ENCODE data around the gene HIPK2. TPM values are rescaled to one million over a fixed set of nuclear protein-coding genes. Genes with fewer than 3 reads are reported as not detected.

The HIPK2 gene
- polyA plus RNA-seq, 3 donors, result 1.6 to 12.1 (median 3.0) TPM

- Mint-ChIP-seq H3K27ac (peak overlapping the region in 1 of 7 donors; percentile 47), H3K9me3 (no peaks in the 10 kb centered on the region), H3K4me1 (peaks cover 35% of the 10 kb centered on the region), H3K4me3 (no peak overlapping the region), H3K36me3 (peaks cover 39 to 47% of the 10 kb centered on the region in 2 donors), H3K27me3 (ENCODE audit: low read depth in 3 of 3) (peaks cover 0 to 5% (median 0%) of the 10 kb centered on the region in 3 donors)
- Histone ChIP-seq H3K79me2 (ENCODE audit: insufficient read depth, low read length) (peaks cover 100% of the 10 kb centered on the region), H3K9ac (ENCODE audit: insufficient read depth, low read length, poor library complexity, severe bottlenecking) (no peak overlapping the region), H2AFZ (ENCODE audit: insufficient read depth, low read depth, low read length, poor library complexity, severe bottlenecking) (no peak overlapping the region), H3K9me3 (replicated peaks in 1 of 2; ENCODE audit: control insufficient read depth in 1 of 2, insufficient read depth in 1 of 2, low read length in 2 of 2) (no peaks in the 10 kb centered on the region), H4K20me1 (ENCODE audit: insufficient read depth, low read length) (peaks cover 86% of the 10 kb centered on the region), H3K4me1 (ENCODE audit: control insufficient read depth in 1 of 2, insufficient read depth in 2 of 2, low read length in 2 of 2) (peaks cover 3 to 8% of the 10 kb centered on the region in 2 donors), H3K27me3 (ENCODE audit: control insufficient read depth in 2 of 2, insufficient read depth in 2 of 2, low read length in 2 of 2) (no peaks in the 10 kb centered on the region), H3K4me2 (replicated peaks; ENCODE audit: extremely low read depth, low read length, poor library complexity, severe bottlenecking) (no peak overlapping the region), H3K27ac (ENCODE audit: low read depth in 1 of 2, low read length in 2 of 2) (no peak overlapping the region), H3K36me3 (replicated peaks in 1 of 2; ENCODE audit: control insufficient read depth in 1 of 2, insufficient read depth in 2 of 2, low read length in 2 of 2) (peaks cover 0 to 29% of the 10 kb centered on the region in 2 donors), H3K4me3 (replicated peaks in 1 of 3; ENCODE audit: low read depth in 2 of 3, low read length in 3 of 3) (no peak overlapping the region)
- TF ChIP-seq CTCF (IDR thresholded peaks at IDR 0.05), result no peak
- intact Hi-C loops (cut with micrococcal nuclease), result no loop called here
- 100% methylated on average over 4 of the region's 8 CpGs for WGBS (ENCODE audit: insufficient coverage)
- no peak for DNase-seq
Observed at GRCh38 chr7:139758388-139758787, 19.4 kb downstream of the HIPK2 start.

GRCh38 chr7:139757968-139758367, 19.8 kb downstream of the HIPK2 start:
- peaks cover 100% of the 10 kb centered on the region for H3K79me2 ChIP-seq (ENCODE audit: insufficient read depth, low read length)
- no peak overlapping the region for H3K4me3 ChIP-seq (replicated peaks in 1 of 3; ENCODE audit: low read depth in 2 of 3, low read length in 3 of 3)
- no peak overlapping the region for H3K4me2 ChIP-seq (replicated peaks; ENCODE audit: extremely low read depth, low read length, poor library complexity, severe bottlenecking)
- DNase-seq, result no peak
- H3K4me3 Mint-ChIP-seq, result no peak overlapping the region
- WGBS (ENCODE audit: insufficient coverage), result no CpG with 5 or more reads among the region's 2 CpGs
- no peak overlapping the region for H3K27ac Mint-ChIP-seq
- peaks cover 0 to 29% of the 10 kb centered on the region in 2 donors for H3K36me3 ChIP-seq (replicated peaks in 1 of 2; ENCODE audit: control insufficient read depth in 1 of 2, insufficient read depth in 2 of 2, low read length in 2 of 2)
- no peak overlapping the region for H2AFZ ChIP-seq (ENCODE audit: insufficient read depth, low read depth, low read length, poor library complexity, severe bottlenecking)
- H4K20me1 ChIP-seq (ENCODE audit: insufficient read depth, low read length), result peaks cover 86% of the 10 kb centered on the region
- peaks cover 41 to 49% of the 10 kb centered on the region in 2 donors for H3K36me3 Mint-ChIP-seq
- intact Hi-C loops (cut with micrococcal nuclease), result no loop called here
- H3K4me1 ChIP-seq (ENCODE audit: control insufficient read depth in 1 of 2, insufficient read depth in 2 of 2, low read length in 2 of 2), result peaks cover 2 to 4% of the 10 kb centered on the region in 2 donors
- no peak overlapping the region for H3K9ac ChIP-seq (ENCODE audit: insufficient read depth, low read length, poor library complexity, severe bottlenecking)
- H3K27me3 ChIP-seq (ENCODE audit: control insufficient read depth in 2 of 2, insufficient read depth in 2 of 2, low read length in 2 of 2), result no peaks in the 10 kb centered on the region
- no peaks in the 10 kb centered on the region for H3K9me3 ChIP-seq (replicated peaks in 1 of 2; ENCODE audit: control insufficient read depth in 1 of 2, insufficient read depth in 1 of 2, low read length in 2 of 2)
- no peak overlapping the region for H3K27ac ChIP-seq (ENCODE audit: low read depth in 1 of 2, low read length in 2 of 2)
- peaks cover 33% of the 10 kb centered on the region for H3K4me1 Mint-ChIP-seq
- H3K9me3 Mint-ChIP-seq, result no peaks in the 10 kb centered on the region
- peaks cover 0 to 5% (median 0%) of the 10 kb centered on the region in 3 donors for H3K27me3 Mint-ChIP-seq (ENCODE audit: low read depth in 3 of 3)
- TF ChIP-seq CTCF (IDR thresholded peaks at IDR 0.05), result no peak

Measured in CD14-positive monocyte (primary cell).